Measurements from ENCODE around the gene SEC31A.

DNA sequence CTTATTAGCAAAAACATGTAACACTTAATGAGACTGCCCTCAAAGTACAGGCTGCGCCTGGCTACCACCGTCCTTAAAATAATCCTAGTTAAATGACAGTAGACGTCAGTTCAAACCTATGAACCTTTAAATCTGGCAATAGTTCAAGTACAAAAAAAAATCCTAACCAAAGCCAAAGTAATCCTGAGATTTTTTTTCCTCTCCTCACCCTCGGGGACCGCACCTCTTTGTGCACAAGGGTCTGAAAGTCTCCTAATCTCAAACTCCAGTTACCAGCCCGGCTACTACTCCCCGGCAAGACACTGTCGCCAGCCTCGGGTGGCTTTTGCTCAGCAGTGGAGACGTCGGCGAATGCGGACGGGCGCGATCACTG is 439 bp downstream of the SEC31A start:
- TF ChIP-seq POLR2A (IDR thresholded peaks at IDR 0.05; ENCODE audit: low read depth, low read length) (no peak), MAFK (IDR thresholded peaks at IDR 0.05; ENCODE audit: low read depth, low read length) (no peak), CEBPB (IDR thresholded peaks at IDR 0.05; ENCODE audit: low read depth, low read length) (no peak), RCOR1 (IDR thresholded peaks at IDR 0.05; ENCODE audit: insufficient replicate concordance, low read length) (no peak), MAZ (IDR thresholded peaks at IDR 0.05; ENCODE audit: borderline replicate concordance, low read depth, low read length) (no peak), RAD21 (IDR thresholded peaks at IDR 0.05; ENCODE audit: low read length) (no peak), RFX5 (IDR thresholded peaks at IDR 0.05; ENCODE audit: low read depth, low read length) (no peak), CHD1 (IDR thresholded peaks at IDR 0.05; ENCODE audit: low read depth, low read length) (0 out of 2 replicates have a peak, but pooled peaks have one; percentile 75), FOS (IDR thresholded peaks at IDR 0.05; ENCODE audit: low read depth, low read length) (no peak)
- TF ChIP-seq, protein P1, sequence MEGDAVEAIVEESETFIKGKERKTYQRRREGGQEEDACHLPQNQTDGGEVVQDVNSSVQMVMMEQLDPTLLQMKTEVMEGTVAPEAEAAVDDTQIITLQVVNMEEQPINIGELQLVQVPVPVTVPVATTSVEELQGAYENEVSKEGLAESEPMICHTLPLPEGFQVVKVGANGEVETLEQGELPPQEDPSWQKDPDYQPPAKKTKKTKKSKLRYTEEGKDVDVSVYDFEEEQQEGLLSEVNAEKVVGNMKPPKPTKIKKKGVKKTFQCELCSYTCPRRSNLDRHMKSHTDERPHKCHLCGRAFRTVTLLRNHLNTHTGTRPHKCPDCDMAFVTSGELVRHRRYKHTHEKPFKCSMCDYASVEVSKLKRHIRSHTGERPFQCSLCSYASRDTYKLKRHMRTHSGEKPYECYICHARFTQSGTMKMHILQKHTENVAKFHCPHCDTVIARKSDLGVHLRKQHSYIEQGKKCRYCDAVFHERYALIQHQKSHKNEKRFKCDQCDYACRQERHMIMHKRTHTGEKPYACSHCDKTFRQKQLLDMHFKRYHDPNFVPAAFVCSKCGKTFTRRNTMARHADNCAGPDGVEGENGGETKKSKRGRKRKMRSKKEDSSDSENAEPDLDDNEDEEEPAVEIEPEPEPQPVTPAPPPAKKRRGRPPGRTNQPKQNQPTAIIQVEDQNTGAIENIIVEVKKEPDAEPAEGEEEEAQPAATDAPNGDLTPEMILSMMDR (conservative IDR thresholded peaks at IDR 0.05; ENCODE audit: low read depth, low read length), result no peak
- TF ChIP-seq, protein P2, sequence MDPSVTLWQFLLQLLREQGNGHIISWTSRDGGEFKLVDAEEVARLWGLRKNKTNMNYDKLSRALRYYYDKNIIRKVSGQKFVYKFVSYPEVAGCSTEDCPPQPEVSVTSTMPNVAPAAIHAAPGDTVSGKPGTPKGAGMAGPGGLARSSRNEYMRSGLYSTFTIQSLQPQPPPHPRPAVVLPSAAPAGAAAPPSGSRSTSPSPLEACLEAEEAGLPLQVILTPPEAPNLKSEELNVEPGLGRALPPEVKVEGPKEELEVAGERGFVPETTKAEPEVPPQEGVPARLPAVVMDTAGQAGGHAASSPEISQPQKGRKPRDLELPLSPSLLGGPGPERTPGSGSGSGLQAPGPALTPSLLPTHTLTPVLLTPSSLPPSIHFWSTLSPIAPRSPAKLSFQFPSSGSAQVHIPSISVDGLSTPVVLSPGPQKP (IDR thresholded peaks at IDR 0.05; ENCODE audit: borderline replicate concordance, low read depth, low read length), result no peak
- TF ChIP-seq, protein P3, sequence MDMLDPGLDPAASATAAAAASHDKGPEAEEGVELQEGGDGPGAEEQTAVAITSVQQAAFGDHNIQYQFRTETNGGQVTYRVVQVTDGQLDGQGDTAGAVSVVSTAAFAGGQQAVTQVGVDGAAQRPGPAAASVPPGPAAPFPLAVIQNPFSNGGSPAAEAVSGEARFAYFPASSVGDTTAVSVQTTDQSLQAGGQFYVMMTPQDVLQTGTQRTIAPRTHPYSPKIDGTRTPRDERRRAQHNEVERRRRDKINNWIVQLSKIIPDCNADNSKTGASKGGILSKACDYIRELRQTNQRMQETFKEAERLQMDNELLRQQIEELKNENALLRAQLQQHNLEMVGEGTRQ (IDR thresholded peaks at IDR 0.05; ENCODE audit: low read depth, low read length), result no peak

Measured in IMR-90 (cell line).